Measurements from ENCODE around the gene C10orf71.

C10orf71 gene

GRCh38 chr10:49323171-49323895, 24.4 kb downstream of the C10orf71 start:
- no peak for TF ChIP-seq CTCF (IDR thresholded peaks at IDR 0.05; ENCODE audit: control insufficient read depth, insufficient read depth, low read depth, low read length, missing control alignments)
- H3K4me3 ChIP-seq (ENCODE audit: control insufficient read depth, low read depth, low read length): no peak overlapping the region
- DNase-seq (ENCODE audit: low read depth): no peak

DNA sequence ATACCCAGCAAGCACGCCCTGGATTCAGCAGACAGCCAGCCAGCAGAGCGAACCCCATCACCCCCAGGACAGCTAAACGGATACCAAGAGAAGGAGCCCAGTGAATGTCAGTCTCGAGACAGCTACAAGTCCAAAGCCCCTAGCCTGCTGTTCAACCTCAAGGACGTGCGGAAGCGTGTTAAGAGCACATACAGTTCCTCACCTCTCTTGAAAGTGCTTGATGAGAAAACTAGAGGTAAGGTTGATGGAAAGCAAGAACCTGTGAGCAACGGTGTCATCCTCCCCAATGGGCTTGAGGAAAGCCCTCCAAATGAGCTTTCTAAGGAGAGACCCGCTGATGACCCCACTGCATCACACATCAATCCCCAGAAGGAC, 24.9 kb downstream of the C10orf71 start:
- DNase-seq (ENCODE audit: low read depth): no peak
- H3K4me3 ChIP-seq (ENCODE audit: control insufficient read depth, low read depth, low read length): no peak overlapping the region
- no peak for TF ChIP-seq CTCF (IDR thresholded peaks at IDR 0.05; ENCODE audit: control insufficient read depth, insufficient read depth, low read depth, low read length, missing control alignments)

DNA sequence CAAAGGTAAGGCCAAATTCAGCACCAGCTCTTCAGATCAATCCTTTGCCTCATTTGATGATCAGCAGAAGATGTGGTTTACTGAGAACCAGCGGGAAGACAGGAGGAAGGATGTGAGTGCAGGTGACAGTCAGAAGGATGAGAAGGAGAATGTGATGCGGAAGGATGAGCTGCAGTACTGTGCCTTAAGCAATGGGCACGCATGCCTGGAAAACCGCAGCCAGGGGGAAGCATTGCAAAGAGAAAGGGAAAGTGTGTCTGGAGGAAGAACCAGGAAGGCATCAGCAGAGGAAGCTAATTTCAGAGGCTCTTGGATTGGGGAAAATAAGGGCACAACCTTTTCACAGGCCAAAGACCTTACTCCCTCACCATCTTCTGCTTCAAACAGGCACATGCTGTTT, 25.7 kb downstream of the C10orf71 start:
- no peak overlapping the region for H3K4me3 ChIP-seq (ENCODE audit: control insufficient read depth, low read depth, low read length)
- no peak for DNase-seq (ENCODE audit: low read depth)
- TF ChIP-seq CTCF (IDR thresholded peaks at IDR 0.05; ENCODE audit: control insufficient read depth, insufficient read depth, low read depth, low read length, missing control alignments): no peak

DNA sequence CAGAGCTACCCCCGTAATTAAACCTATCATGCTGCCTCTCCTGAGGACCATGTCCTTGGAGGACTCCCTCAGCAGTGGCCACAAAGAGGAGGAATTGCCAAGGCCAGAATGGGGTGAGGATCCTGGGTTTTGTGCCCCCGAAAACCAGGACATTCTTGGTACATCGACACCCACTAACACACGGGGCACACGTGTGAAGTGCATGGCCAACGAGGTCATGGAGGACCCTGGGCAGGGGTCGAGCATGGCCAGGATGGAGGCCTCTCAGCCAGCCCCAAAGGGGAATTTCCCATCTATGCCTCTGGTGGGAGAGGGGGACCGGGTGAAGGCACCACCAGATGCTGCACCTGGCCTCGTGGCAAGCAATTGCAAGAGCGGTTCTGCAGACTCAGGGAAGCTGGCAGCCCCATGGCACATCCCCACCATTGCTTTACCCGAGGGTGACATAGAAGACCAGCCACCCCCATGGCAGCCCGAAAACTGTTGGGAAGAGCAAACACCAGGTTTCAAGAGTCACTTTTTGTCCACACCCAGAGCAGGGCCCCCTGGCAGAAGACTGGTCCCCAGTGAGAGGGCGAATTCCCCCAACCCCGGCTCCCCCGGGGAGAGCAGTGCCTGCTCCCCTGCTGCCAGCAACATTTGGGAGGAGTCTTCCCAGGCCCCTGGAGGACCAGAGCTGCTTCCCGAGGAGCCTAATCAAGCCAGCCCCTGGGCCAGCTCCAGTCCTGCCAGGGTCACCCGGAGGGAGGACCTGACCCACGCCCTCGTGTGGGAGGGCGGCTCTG, 26.4 kb downstream of the C10orf71 start:
- no peak for DNase-seq (ENCODE audit: low read depth)
- no peak overlapping the region for H3K4me3 ChIP-seq (ENCODE audit: control insufficient read depth, low read depth, low read length)
- TF ChIP-seq CTCF (IDR thresholded peaks at IDR 0.05; ENCODE audit: control insufficient read depth, insufficient read depth, low read depth, low read length, missing control alignments): no peak

DNA sequence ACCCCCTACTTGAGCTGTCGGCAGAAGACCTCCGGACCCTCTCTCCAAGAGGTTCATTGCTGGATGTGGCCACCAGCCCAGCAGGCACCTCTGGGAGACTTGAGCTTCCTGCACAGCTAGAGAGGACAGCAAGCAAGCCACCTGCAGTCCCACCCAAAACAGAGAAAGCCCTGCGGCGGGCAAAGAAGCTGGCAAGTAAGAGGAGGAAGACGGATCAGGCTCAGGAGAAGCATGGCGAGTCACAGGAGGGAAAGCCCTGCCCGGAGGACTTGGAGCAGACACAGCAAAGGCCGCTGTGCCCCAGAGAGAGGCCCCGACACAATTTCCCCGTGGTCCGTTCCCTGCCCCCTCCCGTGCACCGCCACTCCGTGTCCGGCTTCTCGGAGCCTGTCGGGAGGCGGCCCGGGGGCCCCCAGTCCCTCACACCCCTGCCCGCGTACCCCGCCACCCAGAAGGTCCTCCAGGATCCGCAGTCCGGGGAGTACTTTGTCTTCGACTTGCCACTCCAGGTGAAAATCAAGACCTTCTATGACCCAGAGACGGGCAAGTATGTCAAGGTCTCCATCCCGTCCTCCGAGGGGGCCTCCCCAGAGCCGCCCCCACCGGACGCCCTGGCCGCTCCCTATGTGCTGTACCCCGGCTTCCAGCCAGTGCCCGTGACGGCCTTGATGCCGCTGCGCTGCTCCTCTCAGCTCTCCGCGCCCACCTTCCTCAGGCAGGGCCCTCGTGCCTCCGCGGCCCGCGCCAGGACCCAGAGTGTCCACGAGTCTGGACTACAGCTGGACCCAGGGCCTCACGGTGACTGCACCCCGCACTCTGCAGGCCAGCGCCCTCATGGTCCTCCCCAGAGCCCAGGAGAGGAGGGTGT, 27.2 kb downstream of the C10orf71 start:
- TF ChIP-seq CTCF (IDR thresholded peaks at IDR 0.05; ENCODE audit: control insufficient read depth, insufficient read depth, low read depth, low read length, missing control alignments): no peak
- DNase-seq (ENCODE audit: low read depth): no peak
- H3K4me3 ChIP-seq (ENCODE audit: control insufficient read depth, low read depth, low read length): no peak overlapping the region

GRCh38 chr10:49327036-49327813, 28.3 kb downstream of the C10orf71 start:
- no peak for DNase-seq (ENCODE audit: low read depth)
- H3K4me3 ChIP-seq (ENCODE audit: control insufficient read depth, low read depth, low read length): no peak overlapping the region
- TF ChIP-seq CTCF (IDR thresholded peaks at IDR 0.05; ENCODE audit: control insufficient read depth, insufficient read depth, low read depth, low read length, missing control alignments): no peak

Data from AG09309 (cell line).